B cell (primary cell): ENCODE results near the gene BDH1. TPM values are rescaled to one million over a fixed set of nuclear protein-coding genes. Genes with fewer than 3 reads are reported as not detected.

ENCODE experiments used
- ATAC-seq: fragments of 200-7000 bp; cut with Tn5 transposase; one replicate; pipeline ENCODE4 v1.10.0; 2021; ENCODE audit warnings: low read depth, mild to moderate bottlenecking, moderate number of reproducible peaks, moderate library complexity
- CTCF ChIA-PET: fragments of 350-600 bp; sonication (Branson Sonifier 250); formaldehyde crosslinking; loops from one replicate; lab custom pipeline; 2021; ENCODE audit warnings: antibody characterized with exemption, inconsistent platforms; lab: Charles Lee
- POLR2A ChIA-PET: fragments of 350-600 bp; sonication (Branson Sonifier 250); formaldehyde crosslinking; loops from one replicate; lab custom pipeline; 2021; ENCODE audit warnings: antibody characterized with exemption; lab: Charles Lee
- DNase-seq: peaks from one replicate; pipeline ENCODE4 v3.0.0; 2013
- H2AFZ ChIP-seq: 2 replicates; pipeline ENCODE4 v1.6.1; 2012; ENCODE audit warnings: mild to moderate bottlenecking, low read depth, low read length; ENCODE audit not compliant: insufficient read depth, poor library complexity, severe bottlenecking
- H3K27ac ChIP-seq, 2 donors: 1 replicate in 1 of 2; 2 replicates in 1 of 2; pipeline ENCODE4 v1.5.1; 2012 to 2013; ENCODE audit warnings: low read length in 2 of 2, mild to moderate bottlenecking in 2 of 2, moderate library complexity in 1 of 2
- H3K27me3 ChIP-seq, 4 experiments: fragments of 200-600 bp in 1 of 4; sonication (generic) in 1 of 4; replicated peaks in 1 of 4; 1 replicate in 2 of 4; 2 replicates in 2 of 4; pipeline versions ENCODE4 v1.6.1 to v1.7.0; 2013 to 2016; ENCODE audit warnings: low read length in 3 of 4, mild to moderate bottlenecking in 2 of 4, mixed read lengths in 1 of 4, moderate library complexity in 1 of 4; ENCODE audit not compliant: insufficient read depth in 4 of 4, control insufficient read depth in 3 of 4; ENCODE audit errors: control extremely low read depth in 1 of 4
- H3K36me3 ChIP-seq, 2 experiments: replicated peaks in 1 of 2; 1 replicate in 1 of 2; 2 replicates in 1 of 2; pipeline versions ENCODE4 v1.6.1 to v1.7.1; 2013; ENCODE audit warnings: low read length in 1 of 2; ENCODE audit not compliant: insufficient read depth in 2 of 2, control insufficient read depth in 1 of 2; ENCODE audit errors: control extremely low read depth in 1 of 2, extremely low read depth in 1 of 2
- H3K4me1 ChIP-seq, 2 donors: fragments of 200-600 bp in 1 of 2; sonication (generic) in 1 of 2; 1 replicate in 1 of 2; 2 replicates in 1 of 2; pipeline versions ENCODE4 v1.5.1 to v1.6.1; 2013 to 2017; ENCODE audit warnings: low read length in 2 of 2; ENCODE audit not compliant: control insufficient read depth in 2 of 2, insufficient read depth in 2 of 2
- H3K4me2 ChIP-seq: replicated peaks from 2 replicates; pipeline ENCODE3; 2012; ENCODE audit warnings: mild to moderate bottlenecking, low read depth, low read length; ENCODE audit not compliant: poor library complexity, severe bottlenecking
- H3K4me3 ChIP-seq, 5 experiments: fragments of 200-600 bp in 1 of 5; sonication (generic) in 1 of 5; 1 replicate in 3 of 5; 2 replicates in 2 of 5; pipeline versions ENCODE4 v1.5.1 to v1.7.0; 2011 to 2016; ENCODE audit warnings: low read length in 4 of 5, mild to moderate bottlenecking in 4 of 5, low read depth in 2 of 5, control low read depth in 1 of 5, moderate library complexity in 1 of 5; ENCODE audit not compliant: insufficient read depth in 1 of 5; ENCODE audit errors: control extremely low read depth in 1 of 5, extremely low read depth in 1 of 5
- H3K79me2 ChIP-seq: fragments of 200-600 bp; sonication (generic); one replicate; pipeline ENCODE4 v1.6.0; 2016; ENCODE audit warnings: low read length; ENCODE audit not compliant: control insufficient read depth, insufficient read depth
- H3K9ac ChIP-seq: fragments of 200-600 bp; sonication (generic); 2 replicates; pipeline ENCODE4 v1.6.1; 2017; ENCODE audit warnings: mild to moderate bottlenecking, low read length, moderate library complexity
- H3K9me3 ChIP-seq, 3 donors: one replicate each; pipeline versions ENCODE4 v1.6.1 to v1.7.1; 2013; ENCODE audit warnings: low read length in 2 of 3; ENCODE audit not compliant: control insufficient read depth in 2 of 3, insufficient read depth in 1 of 3; ENCODE audit errors: control extremely low read depth in 1 of 3
- H4K20me1 ChIP-seq: 2 replicates; pipeline ENCODE4 v1.6.0; 2012; ENCODE audit warnings: mild to moderate bottlenecking, low read length; ENCODE audit not compliant: insufficient read depth, control insufficient read depth, poor library complexity, severe bottlenecking
- H3K27ac Mint-ChIP-seq: one replicate; pipeline ENCODE4 v1.8.0; 2021; ENCODE audit warnings: mixed read lengths
- H3K27me3 Mint-ChIP-seq: one replicate; pipeline ENCODE4 v1.8.0; 2021; ENCODE audit warnings: mixed read lengths
- H3K4me1 Mint-ChIP-seq: one replicate; pipeline ENCODE4 v1.8.0; 2021; ENCODE audit warnings: mixed read lengths
- H3K4me3 Mint-ChIP-seq: one replicate; pipeline ENCODE4 v1.8.0; 2021; ENCODE audit warnings: mixed read lengths
- H3K9me3 Mint-ChIP-seq: one replicate; pipeline ENCODE4 v1.8.0; 2022; ENCODE audit warnings: mixed read lengths; ENCODE audit not compliant: insufficient read depth
- CTCF ChIP-seq: fragments of 200-600 bp; IDR thresholded peaks from one replicate; pipeline ENCODE4 v1.8.0; 2022; ENCODE audit warnings: antibody characterized with exemption, mild to moderate bottlenecking
- EZH2 ChIP-seq: IDR thresholded peaks from 2 replicates; pipeline ENCODE4 v1.6.1; 2012; ENCODE audit warnings: borderline replicate concordance, low read depth, mild to moderate bottlenecking, moderate library complexity, low read length; ENCODE audit not compliant: insufficient read depth, poor library complexity, severe bottlenecking
- WGBS: methylation state at CpG from one replicate; pipeline ENCODE4 v1.1.5; 2013; ENCODE audit warnings: missing lambda C conversion rate; ENCODE audit not compliant: insufficient coverage; 5-methylcytosine and 5-hydroxymethylcytosine counted together
- intact Hi-C: fragments of 100-400 bp; cut with micrococcal nuclease; formaldehyde crosslinking; loops from one replicate; pipeline ENCODE4 v1.10.0; 2022
- polyA plus RNA-seq: library from polyadenylated mRNA; depleted of rRNA; stranded (reverse); fragments of >200 nt; gene quantifications from 2 replicates; pipeline ENCODE4 v1.2.3, GENCODE V29; 2012
- total RNA-seq, 2 donors: library from RNA; stranded (reverse); fragments of 120-200 nt in 1 of 2; gene quantifications; 1 replicate in 1 of 2; 2 replicates in 1 of 2; pipeline versions ENCODE4 v1.2.3 to v1.2.4, GENCODE V29; 2013 to 2022

BDH1 gene
- total and polyA plus RNA-seq, 2 donors (not counting 1 experiment from before 2014, with no cell fraction given), result 21.1 to 59.3 TPM

- WGBS, result 69% methylated on average over 8 of the region's 8 CpGs
- no peak overlapping the region for H3K27ac ChIP-seq
- H3K27ac Mint-ChIP-seq, result no peak overlapping the region
- no peak overlapping the region for H3K9ac ChIP-seq
- H3K27me3 Mint-ChIP-seq, result no peaks in the 10 kb centered on the region
- ATAC-seq, result no peak
- peaks cover 0 to 6% (median 3%) of the 10 kb centered on the region in 4 experiments for H3K27me3 ChIP-seq
- CTCF ChIA-PET, result interaction anchor here (0.6 to 1.9 kb wide), 3 partner anchors 79 to 251 kb away, joined by 3 to 5 read pairs (median 3); no protein-coding TSS in a partner anchor
- no peak overlapping the region for H3K4me2 ChIP-seq
- intact Hi-C loops, result no loop called here
- H3K9me3 Mint-ChIP-seq, result no peaks in the 10 kb centered on the region
- no peak for TF ChIP-seq CTCF
- TF ChIP-seq EZH2, result no peak
- peaks cover 4% of the 10 kb centered on the region for H3K4me1 Mint-ChIP-seq
- H3K4me3 ChIP-seq, result no peak overlapping the region
- H3K9me3 ChIP-seq, result peaks cover 0 to 7% (median 0%) of the 10 kb centered on the region in 3 donors
- H3K4me1 ChIP-seq, result peaks cover 4 to 8% of the 10 kb centered on the region in 2 donors
- H3K36me3 ChIP-seq, result peaks cover 0 to 8% of the 10 kb centered on the region in 2 experiments
- POLR2A ChIA-PET, result interaction anchor here (0.6 kb wide), 1 partner anchor 35 kb away, joined by 4 read pairs; no protein-coding TSS in a partner anchor
- DNase-seq, result no peak
- no peaks in the 10 kb centered on the region for H4K20me1 ChIP-seq
- no peaks in the 10 kb centered on the region for H3K79me2 ChIP-seq
- H3K4me3 Mint-ChIP-seq, result no peak overlapping the region
- no peak overlapping the region for H2AFZ ChIP-seq
Measured at GRCh38 chr3:197507541-197507940, 48.2 kb downstream of the BDH1 start.

GRCh38 chr3:197507081-197507480, 48.7 kb downstream of the BDH1 start:
- H3K4me2 ChIP-seq, result no peak overlapping the region
- intact Hi-C loops, result no loop called here
- peaks cover 0 to 7% of the 10 kb centered on the region in 2 experiments for H3K36me3 ChIP-seq
- peaks cover 0 to 5% (median 0%) of the 10 kb centered on the region in 3 donors for H3K9me3 ChIP-seq
- ATAC-seq (no peak), DNase-seq (no peak)
- Mint-ChIP-seq H3K4me3 (no peak overlapping the region), H3K27ac (no peak overlapping the region), H3K27me3 (no peaks in the 10 kb centered on the region), H3K9me3 (no peaks in the 10 kb centered on the region), H3K4me1 (peaks cover 4% of the 10 kb centered on the region)
- ChIA-PET POLR2A (no interaction called here), CTCF (interaction anchor here (0.6 to 1.9 kb wide), 3 partner anchors 80 to 283 kb away, joined by 3 to 5 read pairs (median 5); no protein-coding TSS in a partner anchor)
- H3K79me2 ChIP-seq, result no peaks in the 10 kb centered on the region
- H3K9ac ChIP-seq, result no peak overlapping the region
- no peak for TF ChIP-seq CTCF
- TF ChIP-seq EZH2, result no peak
- no peaks in the 10 kb centered on the region for H4K20me1 ChIP-seq
- peaks cover 0 to 6% (median 3%) of the 10 kb centered on the region in 4 experiments for H3K27me3 ChIP-seq
- peaks cover 4 to 8% of the 10 kb centered on the region in 2 donors for H3K4me1 ChIP-seq
- no peak overlapping the region for H2AFZ ChIP-seq
- H3K4me3 ChIP-seq, result no peak overlapping the region
- WGBS, result 81% methylated on average over 7 of the region's 8 CpGs
- no peak overlapping the region for H3K27ac ChIP-seq
